Fibroblast of mammary gland (primary cell): ENCODE measurements around the gene ENTHD1.

Experiments
- DNase-seq: peaks from one replicate; pipeline ENCODE4 v3.0.0-alpha.2; 2010; ENCODE audit warnings: low read depth
- H3K4me3 ChIP-seq: 2 replicates; pipeline ENCODE4 v1.5.1; 2011; ENCODE audit warnings: low read depth, mild to moderate bottlenecking, low read length, moderate library complexity; ENCODE audit not compliant: control insufficient read depth
- TF ChIP-seq, protein P1 (sequence below): conservative IDR thresholded peaks from 2 replicates; pipeline ENCODE4 v1.5.1; 2011; ENCODE audit warnings: low read depth, low read length, inconsistent platforms; ENCODE audit not compliant: control insufficient read depth, insufficient read depth

Gene ENTHD1

DNA sequence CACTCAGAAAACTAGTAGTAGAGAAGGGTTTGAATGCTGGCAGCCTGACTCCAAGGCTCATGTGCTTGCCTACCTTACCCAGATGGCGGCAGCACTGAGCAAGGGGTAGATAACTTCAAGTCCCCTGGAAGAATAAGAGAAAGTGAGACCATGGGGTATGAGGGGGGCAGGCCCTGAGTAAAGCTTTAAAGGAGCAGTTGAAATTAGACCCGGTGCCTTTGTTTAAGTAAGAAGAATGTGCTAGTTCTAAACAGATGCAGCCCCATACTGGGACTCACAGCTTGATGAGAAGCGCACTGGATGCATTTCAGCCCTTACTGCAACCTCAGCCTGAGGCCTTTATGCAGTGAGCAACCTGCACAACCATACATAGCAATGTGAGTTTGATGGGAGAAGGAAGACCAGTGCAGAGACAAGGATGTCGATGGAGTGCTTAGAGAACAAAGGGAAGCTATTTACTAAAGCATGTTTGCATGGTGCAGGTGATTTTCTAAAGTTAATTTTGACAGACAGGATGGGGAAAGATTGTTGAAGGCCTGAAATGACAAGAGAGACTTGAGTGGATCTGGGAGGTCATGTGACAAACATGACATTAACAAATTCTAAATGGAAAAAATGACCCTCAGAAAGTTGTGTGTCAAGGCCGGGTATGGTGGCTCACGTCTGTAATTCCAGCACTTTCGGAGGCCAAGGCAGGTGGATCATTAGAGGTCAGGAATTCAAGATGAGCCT lies 39.5 kb upstream of the ENTHD1 start:
- peak; percentile 43 for DNase-seq
- no peak overlapping the region for H3K4me3 ChIP-seq
- TF ChIP-seq, protein P1, sequence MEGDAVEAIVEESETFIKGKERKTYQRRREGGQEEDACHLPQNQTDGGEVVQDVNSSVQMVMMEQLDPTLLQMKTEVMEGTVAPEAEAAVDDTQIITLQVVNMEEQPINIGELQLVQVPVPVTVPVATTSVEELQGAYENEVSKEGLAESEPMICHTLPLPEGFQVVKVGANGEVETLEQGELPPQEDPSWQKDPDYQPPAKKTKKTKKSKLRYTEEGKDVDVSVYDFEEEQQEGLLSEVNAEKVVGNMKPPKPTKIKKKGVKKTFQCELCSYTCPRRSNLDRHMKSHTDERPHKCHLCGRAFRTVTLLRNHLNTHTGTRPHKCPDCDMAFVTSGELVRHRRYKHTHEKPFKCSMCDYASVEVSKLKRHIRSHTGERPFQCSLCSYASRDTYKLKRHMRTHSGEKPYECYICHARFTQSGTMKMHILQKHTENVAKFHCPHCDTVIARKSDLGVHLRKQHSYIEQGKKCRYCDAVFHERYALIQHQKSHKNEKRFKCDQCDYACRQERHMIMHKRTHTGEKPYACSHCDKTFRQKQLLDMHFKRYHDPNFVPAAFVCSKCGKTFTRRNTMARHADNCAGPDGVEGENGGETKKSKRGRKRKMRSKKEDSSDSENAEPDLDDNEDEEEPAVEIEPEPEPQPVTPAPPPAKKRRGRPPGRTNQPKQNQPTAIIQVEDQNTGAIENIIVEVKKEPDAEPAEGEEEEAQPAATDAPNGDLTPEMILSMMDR = peak; percentile 73

DNA sequence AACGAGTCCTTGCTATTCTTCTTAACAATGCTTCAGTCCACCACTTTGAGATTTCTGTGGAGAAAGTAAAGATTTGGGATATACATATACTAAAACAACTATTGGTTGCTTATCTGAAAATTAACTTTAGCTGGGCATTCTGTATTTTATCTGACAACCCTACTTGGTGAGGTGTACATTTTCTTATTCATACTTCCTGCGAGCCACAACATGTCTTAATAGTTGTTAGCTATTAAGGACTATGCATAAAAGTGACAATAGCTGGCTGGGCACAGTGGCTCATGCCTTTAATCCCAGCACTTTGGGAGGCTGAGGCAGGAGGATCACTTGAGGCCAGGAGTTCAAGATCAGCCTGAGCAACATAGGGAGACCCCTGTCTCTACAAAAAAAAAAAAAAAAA lies 38.6 kb upstream of the ENTHD1 start:
- TF ChIP-seq, protein P1 = no peak
- DNase-seq = no peak
- H3K4me3 ChIP-seq = no peak overlapping the region

DNA sequence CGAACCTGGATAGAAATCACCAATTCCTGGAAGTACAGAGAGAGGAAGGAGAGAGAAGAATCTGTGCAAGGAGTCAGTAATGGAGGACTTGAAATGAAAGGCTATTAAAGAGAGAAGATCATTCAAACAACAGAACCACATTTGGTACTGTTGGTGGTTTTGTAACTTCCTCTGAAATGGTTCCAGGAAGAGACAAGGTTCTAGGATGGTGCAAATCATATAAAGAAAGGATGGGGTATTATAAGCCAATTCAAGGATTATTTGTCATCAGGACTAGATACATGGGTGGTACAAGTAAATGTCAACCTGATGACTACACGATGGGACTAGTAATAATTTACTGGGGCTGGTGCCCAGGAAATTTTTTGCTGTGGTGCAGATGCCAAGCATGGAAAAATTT lies 37.7 kb upstream of the ENTHD1 start:
- TF ChIP-seq, protein P1 = no peak
- H3K4me3 ChIP-seq = no peak overlapping the region
- DNase-seq = no peak

DNA sequence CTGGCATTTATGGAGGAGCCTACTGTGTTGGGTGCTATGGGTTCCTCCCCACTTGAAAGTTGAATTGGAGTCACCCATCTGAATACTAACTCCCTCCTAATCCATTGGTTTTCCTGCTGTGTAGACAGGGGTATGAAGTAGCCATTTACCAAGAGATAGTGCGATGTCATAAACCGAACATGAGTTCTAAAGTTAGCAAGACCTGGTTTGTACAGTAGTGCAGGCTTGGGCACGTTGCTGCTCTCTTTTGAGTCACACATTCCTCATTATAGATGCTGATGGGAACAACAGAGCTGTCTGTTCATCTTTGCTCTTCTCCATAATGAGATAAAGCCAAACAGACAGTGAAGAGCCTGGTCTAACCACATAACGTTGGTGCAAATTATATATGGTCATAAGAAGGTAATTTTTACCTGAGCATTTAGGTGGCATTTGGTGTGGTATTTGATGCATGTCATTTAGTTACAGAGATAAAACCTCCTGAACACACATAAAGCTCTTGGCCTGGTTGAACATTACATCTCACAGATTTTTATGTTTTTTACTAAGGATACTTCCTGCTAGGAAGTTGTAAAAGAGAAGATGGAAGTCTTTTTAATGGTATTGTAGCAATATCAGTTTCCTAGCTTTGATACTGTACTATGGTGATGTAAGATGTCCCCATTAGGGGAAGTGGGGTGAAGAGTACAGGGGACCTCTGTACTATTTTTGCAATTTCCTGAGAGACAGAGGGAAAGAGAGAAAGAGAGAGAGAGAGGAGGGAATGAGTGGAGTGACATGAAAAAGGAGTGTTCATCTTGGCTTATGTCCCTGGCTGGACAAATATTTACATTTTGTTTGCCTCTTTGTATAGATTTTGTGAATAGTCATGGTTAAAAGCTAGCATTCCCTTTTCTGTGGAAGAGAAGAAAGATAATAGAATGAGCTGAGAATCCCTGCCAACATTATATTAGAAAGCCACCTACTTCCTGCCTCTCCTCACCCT lies 35.3 kb upstream of the ENTHD1 start:
- DNase-seq = no peak
- H3K4me3 ChIP-seq = no peak overlapping the region
- TF ChIP-seq, protein P1 = no peak

DNA sequence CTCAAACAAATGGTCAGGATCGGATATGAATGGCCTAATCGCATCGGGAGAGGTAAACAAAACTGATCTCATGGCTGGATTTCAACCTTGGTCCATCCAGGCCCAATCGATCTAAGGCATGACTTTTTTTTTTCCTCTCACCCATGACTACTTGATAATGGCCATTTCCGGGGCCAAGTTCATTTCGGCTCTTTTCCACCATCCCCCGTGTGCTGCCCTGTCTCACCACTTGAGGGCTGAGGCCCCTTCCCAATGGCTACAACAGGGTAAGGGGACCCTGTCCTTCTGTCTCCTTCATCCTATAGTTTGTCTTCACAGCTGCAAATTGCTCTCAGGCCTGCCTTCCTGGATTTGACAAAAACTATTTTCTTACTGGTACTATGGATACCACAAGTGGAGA lies 34.0 kb upstream of the ENTHD1 start:
- H3K4me3 ChIP-seq = no peak overlapping the region
- no peak for DNase-seq
- TF ChIP-seq, protein P1 = no peak

DNA sequence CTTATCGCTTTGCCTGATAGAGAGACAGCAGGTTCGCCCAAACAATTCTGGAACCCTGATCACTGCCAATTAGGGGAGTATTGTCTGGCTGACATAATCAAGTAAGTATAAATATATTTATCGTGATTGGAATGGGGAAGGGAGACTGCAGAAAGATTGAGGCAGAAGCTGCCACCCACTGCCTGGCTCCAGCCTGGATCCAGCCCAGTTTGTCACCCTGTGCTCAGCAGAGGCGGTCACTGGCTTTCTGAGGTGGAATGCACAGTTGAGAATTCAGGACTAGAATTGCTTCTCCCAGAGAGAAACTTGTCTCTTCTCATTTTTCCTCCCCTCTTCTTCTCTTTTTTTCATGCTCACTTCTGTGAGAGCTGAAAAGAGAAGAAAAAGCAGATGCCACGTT lies 33.2 kb upstream of the ENTHD1 start:
- TF ChIP-seq, protein P1 = no peak
- DNase-seq = no peak
- no peak overlapping the region for H3K4me3 ChIP-seq
